ENCODE measurements around the gene MATCAP1. TPM values are rescaled to one million over a fixed set of nuclear protein-coding genes. Genes with fewer than 3 reads are reported as not detected.
A peak's percentile ranks its signal among the peaks of the same experiment; 100 is the strongest.

The MATCAP1 gene
- total and polyA plus RNA-seq, 11 donors: 4.1 to 21.6 (median 11.1) TPM

DNA sequence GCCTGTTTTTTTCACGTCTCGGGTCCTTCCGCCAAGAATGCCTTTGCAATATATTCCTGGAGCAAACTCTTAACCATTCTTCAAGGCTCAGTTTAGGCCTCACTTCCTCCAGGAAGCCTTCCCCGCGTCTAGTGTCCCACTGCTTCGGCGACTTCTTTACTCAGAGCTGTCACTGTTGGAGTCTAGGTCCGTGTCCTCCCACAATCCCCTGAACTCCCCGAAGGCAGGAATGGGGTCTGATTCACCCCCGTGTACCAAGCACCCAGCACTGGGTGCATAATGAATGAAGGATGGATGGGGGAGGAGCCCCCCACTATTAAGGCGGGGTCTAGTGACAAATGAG, 508 bp downstream of the MATCAP1 start:
- Histone ChIP-seq H3K4me1 (peaks cover 0 to 55% (median 28%) of the 10 kb centered on the region in 12 donors), H3K4me3 (peak overlapping the region in 11 of 12 donors; percentile 60 to 88 (median 72)), H3K27ac (peak overlapping the region; percentile 90 to 100 (median 96)), H3K9me3 (no peaks in the 10 kb centered on the region), H3K27me3 (no peaks in the 10 kb centered on the region), H3K36me3 (no peaks in the 10 kb centered on the region)
- DNase-seq (no peak), ATAC-seq (no peak)
- WGBS, 4 donors: 9% methylated on average over 11 of the region's 11 CpGs
- TF ChIP-seq, protein P1, sequence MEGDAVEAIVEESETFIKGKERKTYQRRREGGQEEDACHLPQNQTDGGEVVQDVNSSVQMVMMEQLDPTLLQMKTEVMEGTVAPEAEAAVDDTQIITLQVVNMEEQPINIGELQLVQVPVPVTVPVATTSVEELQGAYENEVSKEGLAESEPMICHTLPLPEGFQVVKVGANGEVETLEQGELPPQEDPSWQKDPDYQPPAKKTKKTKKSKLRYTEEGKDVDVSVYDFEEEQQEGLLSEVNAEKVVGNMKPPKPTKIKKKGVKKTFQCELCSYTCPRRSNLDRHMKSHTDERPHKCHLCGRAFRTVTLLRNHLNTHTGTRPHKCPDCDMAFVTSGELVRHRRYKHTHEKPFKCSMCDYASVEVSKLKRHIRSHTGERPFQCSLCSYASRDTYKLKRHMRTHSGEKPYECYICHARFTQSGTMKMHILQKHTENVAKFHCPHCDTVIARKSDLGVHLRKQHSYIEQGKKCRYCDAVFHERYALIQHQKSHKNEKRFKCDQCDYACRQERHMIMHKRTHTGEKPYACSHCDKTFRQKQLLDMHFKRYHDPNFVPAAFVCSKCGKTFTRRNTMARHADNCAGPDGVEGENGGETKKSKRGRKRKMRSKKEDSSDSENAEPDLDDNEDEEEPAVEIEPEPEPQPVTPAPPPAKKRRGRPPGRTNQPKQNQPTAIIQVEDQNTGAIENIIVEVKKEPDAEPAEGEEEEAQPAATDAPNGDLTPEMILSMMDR (IDR thresholded peaks at IDR 0.05): no peak
- TF ChIP-seq POLR2A (IDR thresholded peaks at IDR 0.05): no peak
- intact Hi-C loops (cut with DNase I): loop anchor here in 5 of 10 donors (1.0 to 10.0 kb wide), 4 partner anchors 22 to 208 kb away; partner anchors contain the start of gene TMEM208 (in 1 of the 5)

DNA sequence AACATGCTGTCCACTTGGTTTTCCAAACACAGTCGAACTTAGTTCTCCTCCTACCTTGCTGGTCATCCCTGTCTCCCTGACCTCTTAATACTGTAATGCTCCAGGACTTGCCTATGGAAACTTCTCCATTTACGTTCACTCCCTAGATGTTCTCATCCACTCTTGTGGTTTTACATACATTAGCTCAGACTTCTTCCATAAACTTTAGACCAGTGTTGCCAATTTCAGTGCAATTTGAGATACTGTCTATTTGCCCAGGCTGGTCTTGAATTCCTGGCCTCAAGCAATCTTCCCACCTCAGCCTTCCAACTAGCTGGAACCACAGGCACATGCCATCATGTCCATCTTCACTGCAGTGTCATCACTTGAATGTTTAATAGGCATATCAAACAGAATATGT, 1.5 kb downstream of the MATCAP1 start:
- no peak for ATAC-seq
- Histone ChIP-seq H3K36me3 (no peaks in the 10 kb centered on the region), H3K27me3 (no peaks in the 10 kb centered on the region), H3K4me3 (no peak overlapping the region), H3K27ac (no peak overlapping the region), H3K9me3 (no peaks in the 10 kb centered on the region), H3K4me1 (peaks cover 0 to 63% (median 31%) of the 10 kb centered on the region in 12 donors)
- 83 to 94% (median 91%) methylated on average over 2 of the region's 2 CpGs for WGBS, 4 donors
- DNase-seq: no peak
- TF ChIP-seq POLR2A (IDR thresholded peaks at IDR 0.05): no peak
- TF ChIP-seq, protein P1 (IDR thresholded peaks at IDR 0.05): no peak
- intact Hi-C loops (cut with DNase I): loop anchor here in 5 of 10 donors (2.0 to 10.0 kb wide), 3 partner anchors 21 to 207 kb away; partner anchors contain the start of gene TMEM208 (in 1 of the 5)

DNA sequence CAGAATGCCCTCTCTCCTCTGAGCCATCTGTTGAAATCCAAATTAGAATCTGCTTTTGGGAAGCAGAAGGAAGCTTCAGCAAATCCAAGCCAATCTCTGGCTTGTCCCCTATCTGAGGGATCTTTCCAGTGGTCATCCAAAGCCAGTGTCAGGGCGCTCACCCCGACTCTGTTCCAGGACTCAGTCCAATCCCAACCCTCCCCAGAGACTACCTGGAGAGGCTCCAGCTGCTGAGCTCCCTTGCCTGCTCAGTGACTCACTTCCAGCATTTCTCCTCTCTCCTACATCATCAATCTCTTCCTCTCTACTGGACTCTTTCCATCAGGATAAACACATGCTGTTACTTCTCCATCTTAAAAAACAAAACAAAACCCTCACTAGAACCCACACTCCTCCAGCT, 2.4 kb downstream of the MATCAP1 start:
- 47 to 58% (median 53%) methylated on average over 2 of the region's 2 CpGs for WGBS, 4 donors
- ATAC-seq: no peak
- H3K4me3 ChIP-seq: no peak overlapping the region
- peaks cover 0 to 4% (median 0%) of the 10 kb centered on the region in 9 donors for H3K36me3 ChIP-seq
- no peak for TF ChIP-seq POLR2A (IDR thresholded peaks at IDR 0.05)
- TF ChIP-seq, protein P1 (IDR thresholded peaks at IDR 0.05): no peak
- no peak for DNase-seq
- H3K27ac ChIP-seq: peak overlapping the region in 3 of 12 donors; percentile 5 to 55 (median 38)
- H3K9me3 ChIP-seq: no peaks in the 10 kb centered on the region
- H3K27me3 ChIP-seq: no peaks in the 10 kb centered on the region
- intact Hi-C loops (cut with DNase I): loop anchor here in 3 of 10 donors (10.0 kb wide), 1 partner anchor 207 kb away; no protein-coding TSS in a partner anchor
- peaks cover 0 to 63% (median 32%) of the 10 kb centered on the region in 12 donors for H3K4me1 ChIP-seq

DNA sequence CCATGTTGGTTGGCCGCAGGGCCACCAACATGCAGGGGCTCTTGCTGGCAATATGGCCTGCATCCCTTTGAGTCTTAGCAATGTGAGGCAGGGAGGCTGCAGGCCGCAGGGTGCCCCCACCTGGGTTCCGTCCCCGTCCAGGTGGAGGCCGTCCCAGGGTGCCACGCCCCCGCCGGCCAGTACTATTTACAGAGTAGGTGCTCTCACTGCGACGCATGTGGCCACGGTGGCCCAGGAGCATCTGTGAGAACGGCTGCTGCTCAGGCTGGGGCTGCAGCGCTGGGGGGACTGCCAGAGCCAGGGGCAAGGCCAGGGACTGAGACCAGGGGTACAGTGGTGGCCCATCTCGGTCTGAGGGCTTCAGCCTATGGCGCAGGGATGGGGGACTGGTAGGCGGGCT, 3.6 kb downstream of the MATCAP1 start:
- peaks cover 0 to 54% (median 30%) of the 10 kb centered on the region in 12 donors for H3K4me1 ChIP-seq
- DNase-seq: no peak

More for the DNA sequence above, 3.6 kb downstream of the MATCAP1 start:
- intact Hi-C loops (cut with DNase I): loop anchor here in 3 of 10 donors (10.0 kb wide), 1 partner anchor 205 kb away; no protein-coding TSS in a partner anchor
- H3K9me3 ChIP-seq: no peaks in the 10 kb centered on the region
- no peak for ATAC-seq
- no peaks in the 10 kb centered on the region for H3K27me3 ChIP-seq
- no peak overlapping the region for H3K27ac ChIP-seq
- H3K36me3 ChIP-seq: peaks cover 0 to 9% (median 0%) of the 10 kb centered on the region in 9 donors
- TF ChIP-seq POLR2A (IDR thresholded peaks at IDR 0.05): no peak
- TF ChIP-seq, protein P1 (IDR thresholded peaks at IDR 0.05): no peak
- H3K4me3 ChIP-seq: no peak overlapping the region
- 93 to 97% (median 95%) methylated on average over 9 to 16 of the region's 16 CpGs for WGBS, 4 donors

All from heart left ventricle (tissue), 16 donors.